ENCODE results near the gene ANKRD37.

- TF ChIP-seq, protein P1, sequence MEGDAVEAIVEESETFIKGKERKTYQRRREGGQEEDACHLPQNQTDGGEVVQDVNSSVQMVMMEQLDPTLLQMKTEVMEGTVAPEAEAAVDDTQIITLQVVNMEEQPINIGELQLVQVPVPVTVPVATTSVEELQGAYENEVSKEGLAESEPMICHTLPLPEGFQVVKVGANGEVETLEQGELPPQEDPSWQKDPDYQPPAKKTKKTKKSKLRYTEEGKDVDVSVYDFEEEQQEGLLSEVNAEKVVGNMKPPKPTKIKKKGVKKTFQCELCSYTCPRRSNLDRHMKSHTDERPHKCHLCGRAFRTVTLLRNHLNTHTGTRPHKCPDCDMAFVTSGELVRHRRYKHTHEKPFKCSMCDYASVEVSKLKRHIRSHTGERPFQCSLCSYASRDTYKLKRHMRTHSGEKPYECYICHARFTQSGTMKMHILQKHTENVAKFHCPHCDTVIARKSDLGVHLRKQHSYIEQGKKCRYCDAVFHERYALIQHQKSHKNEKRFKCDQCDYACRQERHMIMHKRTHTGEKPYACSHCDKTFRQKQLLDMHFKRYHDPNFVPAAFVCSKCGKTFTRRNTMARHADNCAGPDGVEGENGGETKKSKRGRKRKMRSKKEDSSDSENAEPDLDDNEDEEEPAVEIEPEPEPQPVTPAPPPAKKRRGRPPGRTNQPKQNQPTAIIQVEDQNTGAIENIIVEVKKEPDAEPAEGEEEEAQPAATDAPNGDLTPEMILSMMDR (IDR thresholded peaks at IDR 0.05; ENCODE audit: insufficient read depth, low read length): no peak
- TF ChIP-seq POLR2AphosphoS5 (IDR thresholded peaks at IDR 0.05; ENCODE audit: low read depth): no peak
Measured at GRCh38 chr4:185392156-185392555, 4.5 kb upstream of the ANKRD37 start.
